H54 (cell line): ENCODE results near the gene ZYX.

ENCODE experiments used
- DNase-seq: peaks from one replicate; pipeline ENCODE4 v3.0.0; 2011; ENCODE audit warnings: low spot score, mixed read lengths; ENCODE audit not compliant: insufficient read length
- FAIRE-seq: peaks from 3 replicates; lab custom pipeline; 2011; peaks lifted over from hg19 to GRCh38; lab: Jason Lieb, UNC
- POLR2A ChIP-seq: IDR thresholded peaks from 2 replicates; pipeline ENCODE4 v1.6.1; 2011; ENCODE audit warnings: low read depth, mild to moderate bottlenecking, low read length

The ZYX gene

GRCh38 chr7:143369678-143370651, 11.2 kb upstream of the ZYX start:
- no peak for DNase-seq
- FAIRE-seq, result no peak
- no peak for TF ChIP-seq POLR2A

GRCh38 chr7:143372070-143372469, 9.1 kb upstream of the ZYX start:
- TF ChIP-seq POLR2A, result no peak
- DNase-seq, result peak; percentile 69
- peak; percentile 43 for FAIRE-seq

GRCh38 chr7:143373255-143373794, 7.8 kb upstream of the ZYX start:
- TF ChIP-seq POLR2A, result no peak
- FAIRE-seq (no peak), DNase-seq (no peak)

- FAIRE-seq (no peak), DNase-seq (no peak)
- TF ChIP-seq POLR2A, result no peak
Measured at GRCh38 chr7:143374561-143374960, 6.6 kb upstream of the ZYX start.

GRCh38 chr7:143375298-143376034, 5.7 kb upstream of the ZYX start:
- no peak for DNase-seq
- FAIRE-seq, result no peak
- TF ChIP-seq POLR2A, result no peak

- TF ChIP-seq POLR2A, result no peak
- DNase-seq (no peak), FAIRE-seq (no peak)
Measured at GRCh38 chr7:143376396-143376795, 4.7 kb upstream of the ZYX start.

GRCh38 chr7:143379611-143380259, 1.4 kb upstream of the ZYX start:
- TF ChIP-seq POLR2A, result no peak
- DNase-seq (no peak), FAIRE-seq (no peak)

- peak; percentile 83 for DNase-seq
- 0 out of 2 replicates have a peak, but pooled peaks have one; percentile 23 for TF ChIP-seq POLR2A
- FAIRE-seq, result no peak
Measured at GRCh38 chr7:143380260-143380645, 892 bp upstream of the ZYX start.

- DNase-seq (no peak), FAIRE-seq (no peak)
- TF ChIP-seq POLR2A, result no peak
Measured at GRCh38 chr7:143381427-143382125, 431 bp downstream of the ZYX start.

GRCh38 chr7:143382126-143382790, 1.1 kb downstream of the ZYX start:
- TF ChIP-seq POLR2A, result no peak
- FAIRE-seq (no peak), DNase-seq (no peak)

- no peak for DNase-seq
- FAIRE-seq, result no peak
Measured at GRCh38 chr7:143382791-143383641, 1.9 kb downstream of the ZYX start.

GRCh38 chr7:143383642-143383957, 2.5 kb downstream of the ZYX start:
- DNase-seq, result no peak
- TF ChIP-seq POLR2A, result no peak
- no peak for FAIRE-seq

More at GRCh38 chr7:143382791-143383641, 1.9 kb downstream of the ZYX start:
- TF ChIP-seq POLR2A, result no peak
